A172 (cell line): ENCODE measurements around the gene HMOX2. TPM values are rescaled to one million over a fixed set of nuclear protein-coding genes. Genes with fewer than 3 reads are reported as not detected.

Experiments used
- DNase-seq: peaks from one replicate; pipeline ENCODE4 v3.0.0-alpha.2; 2015; ENCODE audit warnings: low spot score
- total RNA-seq: library from RNA; depleted of rRNA; stranded (reverse); fragments of >200 nt; shearing (Covaris generic); gene quantifications from 2 replicates; pipeline ENCODE4 v1.2.3, GENCODE V29; 2014

Gene HMOX2
- total RNA-seq, 1 experiment from 2014 or later = 159 TPM

DNA sequence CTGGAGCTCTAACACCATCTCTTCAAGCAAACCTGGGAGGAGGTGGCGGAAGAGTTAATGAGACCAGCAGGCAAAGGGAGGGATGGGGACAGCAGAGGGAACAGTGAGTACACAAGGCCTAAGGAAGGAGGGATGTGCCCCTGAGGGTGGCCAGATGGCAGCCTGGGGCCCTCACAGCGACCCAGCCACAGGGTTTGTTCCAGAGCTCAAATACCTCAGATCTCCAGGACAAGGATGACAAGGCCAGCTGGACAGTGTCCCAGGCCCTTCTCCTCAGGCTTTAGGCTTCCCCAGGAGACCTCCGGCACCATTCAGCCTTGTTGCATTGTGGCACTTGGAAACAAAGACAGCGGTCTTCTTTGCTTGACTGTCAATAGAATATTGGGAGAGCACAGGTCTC, 47.5 kb downstream of the HMOX2 start:
- no peak for DNase-seq

- no peak for DNase-seq
Observed at GRCh38 chr16:4524571-4524970, 48.4 kb downstream of the HMOX2 start.

GRCh38 chr16:4525069-4525468, 48.9 kb downstream of the HMOX2 start:
- no peak for DNase-seq

DNA sequence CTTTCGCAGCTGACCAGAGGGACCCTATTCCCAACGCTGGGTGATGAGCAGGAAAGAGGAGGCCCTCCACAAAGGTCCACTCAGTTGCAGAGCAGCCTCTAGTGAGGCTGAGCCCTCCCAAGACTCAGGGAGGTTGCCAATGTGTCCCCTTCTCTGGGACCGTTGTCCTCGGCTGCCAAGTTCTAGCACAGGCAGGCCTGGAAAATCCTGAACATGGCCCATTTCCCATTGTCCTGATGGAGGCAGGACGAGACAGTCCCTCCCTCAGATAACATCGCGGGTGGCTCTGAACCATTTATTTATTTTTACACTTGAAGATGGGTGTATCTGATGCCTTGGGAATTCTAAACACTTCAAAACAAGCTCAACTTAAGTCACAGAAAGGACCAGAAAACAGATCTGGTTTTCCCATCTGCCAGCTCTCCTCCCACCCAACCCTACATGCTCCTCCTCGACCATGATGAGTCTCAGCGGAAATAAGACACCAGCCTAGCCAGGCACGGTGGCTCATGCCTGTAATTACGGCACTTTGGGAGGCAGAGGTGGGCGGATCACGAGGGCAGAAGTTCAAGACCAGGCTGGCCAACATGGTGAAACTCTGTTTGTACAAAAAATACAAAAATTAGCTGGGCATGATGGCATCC, 49.6 kb downstream of the HMOX2 start:
- no peak for DNase-seq

- DNase-seq = peak; percentile 77
Observed at GRCh38 chr16:4529085-4530060, 53.2 kb downstream of the HMOX2 start.

GRCh38 chr16:4531811-4532210, 55.6 kb downstream of the HMOX2 start:
- no peak for DNase-seq

- no peak for DNase-seq
Observed at GRCh38 chr16:4532238-4532637, 56.0 kb downstream of the HMOX2 start.

GRCh38 chr16:4533490-4533889, 57.3 kb downstream of the HMOX2 start:
- no peak for DNase-seq

GRCh38 chr16:4534151-4534790, 58.1 kb downstream of the HMOX2 start:
- no peak for DNase-seq

DNA sequence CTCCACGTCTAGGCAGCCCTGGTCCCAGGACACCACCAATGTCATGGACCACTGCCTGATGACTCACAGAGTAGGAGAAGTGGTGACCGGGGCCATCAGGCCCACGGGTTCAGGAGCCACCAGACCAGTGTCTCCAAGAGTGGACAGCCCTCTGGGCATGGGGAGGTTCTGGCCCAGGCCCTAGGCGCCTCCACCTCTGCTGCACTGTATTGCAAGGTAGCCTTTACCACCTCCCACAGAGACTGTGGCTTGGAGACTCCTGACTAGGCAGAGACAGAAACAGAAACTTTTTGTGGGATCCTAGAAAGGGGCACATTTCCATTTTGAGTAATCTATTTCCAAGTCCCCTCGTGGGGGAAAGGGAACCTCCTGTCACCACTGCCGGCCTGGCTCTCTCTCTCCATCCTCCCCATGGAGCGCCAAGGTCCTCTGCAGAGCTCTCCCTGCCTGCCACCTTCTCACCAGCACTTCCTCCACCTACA, 59.5 kb downstream of the HMOX2 start:
- DNase-seq = no peak

DNA sequence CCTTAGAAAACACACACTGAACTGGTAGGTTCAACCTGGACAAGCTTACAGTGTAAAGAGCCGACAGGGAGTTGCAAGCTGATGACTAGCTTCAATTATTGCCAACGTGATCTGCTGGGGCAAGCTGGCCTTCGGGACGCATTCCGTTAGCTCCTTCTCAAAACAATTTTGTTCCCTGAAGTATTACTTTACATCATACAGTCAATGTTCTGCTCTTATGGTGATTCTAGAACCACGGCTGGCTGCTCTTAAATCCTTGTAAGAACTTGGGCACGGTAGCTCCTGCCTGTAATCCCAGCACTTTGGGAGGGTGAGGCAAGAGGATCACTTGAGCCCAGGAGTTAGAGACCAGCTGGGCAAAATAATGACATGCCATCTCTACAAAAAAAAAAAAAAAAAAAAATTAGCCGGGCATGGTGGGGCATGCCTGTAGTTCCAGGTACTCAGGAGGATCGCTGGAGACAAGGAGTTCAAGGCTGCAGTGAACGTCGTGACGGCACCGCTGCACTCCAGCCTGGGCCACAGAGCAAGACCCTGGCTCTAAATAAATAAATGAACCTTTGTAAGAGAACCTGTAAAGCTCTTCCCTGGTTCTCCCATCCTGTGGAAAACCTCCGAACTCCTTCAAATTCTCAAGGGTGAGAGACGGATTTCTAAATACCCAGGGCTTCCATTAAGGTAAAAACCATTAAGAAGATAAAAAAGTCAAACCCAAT, 60.4 kb downstream of the HMOX2 start:
- DNase-seq = no peak

DNA sequence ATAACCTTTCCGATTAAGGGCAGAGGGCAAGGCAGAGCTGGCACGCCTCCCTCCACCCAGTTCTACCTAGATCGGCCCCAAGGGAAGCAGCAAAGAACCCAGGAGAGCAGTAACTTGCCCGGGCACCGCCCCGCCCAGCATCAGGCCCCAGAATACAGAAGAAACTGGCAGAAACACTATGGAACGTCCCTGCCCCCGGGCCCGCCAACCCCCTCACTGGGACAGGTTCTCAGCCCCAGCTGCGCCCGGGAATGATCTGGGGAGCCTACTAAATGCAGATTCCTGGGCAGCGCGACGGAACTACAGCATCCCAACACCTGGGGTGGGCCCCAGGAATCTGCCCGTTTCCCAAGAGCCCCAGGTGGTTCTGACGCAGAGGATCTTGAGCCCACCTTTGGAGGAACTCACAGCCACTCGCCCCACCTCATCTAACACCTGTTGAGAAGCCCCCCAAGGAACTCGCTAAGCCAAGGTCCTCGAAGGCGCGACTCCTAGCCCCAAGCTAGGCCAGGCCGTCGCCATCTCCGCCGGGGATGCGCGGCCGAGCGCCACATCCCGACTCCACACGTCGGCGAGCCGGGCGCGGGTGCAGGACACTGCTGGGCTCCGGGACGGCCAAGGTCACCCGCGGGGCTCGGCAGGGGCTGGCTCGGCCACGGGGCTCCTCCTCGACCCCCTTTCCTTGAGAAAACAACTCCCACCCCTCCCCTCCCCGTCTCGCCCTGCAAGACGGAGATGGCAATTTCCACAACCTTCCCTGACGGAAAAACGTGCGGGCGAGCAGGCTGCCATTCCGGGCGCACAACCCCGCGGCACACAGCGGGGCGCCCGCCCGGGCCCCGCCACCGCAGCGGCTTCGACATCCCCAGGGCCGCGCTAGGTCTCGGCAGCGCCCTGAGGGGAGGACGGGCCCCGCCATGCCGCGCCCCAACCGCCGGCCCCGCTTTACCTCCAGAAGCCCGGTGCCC, 61.5 kb downstream of the HMOX2 start:
- no peak for DNase-seq

DNA sequence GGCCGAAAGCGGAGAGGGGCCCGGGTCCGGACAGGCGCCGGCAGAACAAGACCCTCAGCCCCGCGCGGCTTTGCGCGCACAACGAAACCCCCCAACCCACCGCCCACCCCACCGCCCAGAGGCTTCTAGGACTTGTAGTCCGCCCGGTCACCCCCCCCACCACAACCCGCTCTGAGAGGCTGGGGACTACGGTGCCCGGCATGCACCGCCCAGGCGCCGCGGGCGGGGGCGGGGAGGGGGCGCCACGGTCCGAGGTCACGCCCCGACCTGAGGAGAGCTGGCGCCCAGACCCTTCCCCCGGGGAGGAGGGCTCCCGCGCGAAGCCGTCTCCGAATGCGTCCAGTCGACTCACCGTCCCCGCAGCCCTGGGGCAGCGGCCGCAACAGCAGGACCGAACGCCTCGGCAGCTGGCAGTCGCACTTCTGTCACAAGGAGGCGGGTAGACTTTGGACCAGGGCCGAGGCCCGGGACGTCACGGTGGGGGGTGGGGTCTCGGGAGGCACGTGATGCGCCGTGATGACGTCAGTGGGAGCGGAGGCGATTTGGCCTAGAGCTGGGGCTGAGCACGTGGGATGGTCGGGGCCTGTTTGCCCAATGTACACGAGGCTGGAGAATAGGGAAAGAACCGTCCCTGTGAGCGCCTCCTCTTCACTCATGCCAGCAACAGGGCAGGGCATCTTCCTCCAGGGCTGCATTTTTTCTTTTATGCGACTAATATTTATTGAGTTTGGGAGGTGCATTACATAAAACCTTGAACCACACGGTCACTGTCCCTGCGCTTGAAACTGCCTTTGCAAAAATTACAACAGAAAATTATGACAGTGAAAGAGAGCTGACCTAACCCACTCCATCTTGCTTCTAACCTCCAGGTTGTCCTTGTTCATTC, 62.4 kb downstream of the HMOX2 start, which contains the start of gene CDIP1:
Gene CDIP1, minus strand, starts transcription at position 424 of the 886 bp plus-strand sequence. CDS start 24,643 bp downstream, outside the sequence.
- DNase-seq = peak; percentile 75

GRCh38 chr16:4539716-4540284, 63.6 kb downstream of the HMOX2 start:
- DNase-seq = no peak

- DNase-seq = no peak
Observed at GRCh38 chr16:4544473-4544872, 68.3 kb downstream of the HMOX2 start.

DNA sequence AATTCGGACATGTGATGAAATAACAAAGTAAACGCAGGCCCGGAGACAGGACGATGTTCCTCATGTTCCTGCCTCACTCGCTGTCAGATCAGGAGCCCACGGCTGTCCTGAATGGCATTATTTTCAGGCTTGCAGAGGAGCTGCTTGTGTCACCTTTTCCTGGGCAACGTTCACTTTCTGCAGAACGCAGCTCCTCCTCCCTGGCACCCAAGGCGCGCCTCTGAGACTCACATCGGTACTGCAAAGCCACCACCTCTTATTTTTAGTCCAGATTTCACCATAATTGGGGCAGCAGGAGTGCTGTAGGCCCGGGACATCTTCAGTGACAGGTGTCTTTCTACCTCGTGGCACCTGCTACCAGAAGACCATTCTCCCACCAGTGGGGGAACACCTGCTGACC, 71.9 kb downstream of the HMOX2 start:
- DNase-seq = no peak

DNA sequence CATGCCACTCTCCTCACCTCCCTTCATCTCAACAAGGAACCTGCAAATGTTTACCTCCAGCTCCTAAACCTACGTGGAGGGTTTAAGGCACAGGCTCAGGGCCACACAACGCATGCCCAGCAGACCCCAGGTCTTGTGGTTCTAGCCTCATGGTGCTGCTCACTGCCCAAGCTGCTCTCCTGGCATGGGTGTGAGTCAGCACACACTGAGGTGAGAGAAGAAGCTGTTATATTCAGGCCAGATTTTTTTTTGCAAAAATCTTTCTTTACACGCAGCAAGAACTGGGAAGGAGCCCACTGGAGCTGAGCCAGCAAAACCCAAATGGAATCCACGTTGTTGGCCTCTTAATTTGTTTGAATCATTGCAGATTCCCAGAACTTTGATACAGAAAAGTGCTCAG, 74.4 kb downstream of the HMOX2 start:
- no peak for DNase-seq

GRCh38 chr16:4552541-4552940, 76.3 kb downstream of the HMOX2 start:
- no peak for DNase-seq

- peak; percentile 35 for DNase-seq
Observed at GRCh38 chr16:4556112-4556511, 79.9 kb downstream of the HMOX2 start, which contains the start of gene C16orf96. Gene C16orf96 (plus strand): TSS chr16:4556340. CDS start chr16:4556490, 150 bp downstream.
